Gastroesophageal sphincter (tissue), 3 donors: ENCODE measurements around the gene EHMT1.

ENCODE experiments used
- CTCF ChIP-seq, 4 experiments: fragments of 200-600 bp in 2 of 4; fragments of 450-650 bp in 2 of 4; sonication (generic) in 1 of 4; IDR thresholded peaks; one replicate each; pipeline ENCODE4 v1.5.1; 2017 to 2019; ENCODE audit warnings: antibody characterized with exemption in 4 of 4, mild to moderate bottlenecking in 2 of 4, moderate library complexity in 2 of 4
- POLR2A ChIP-seq, 2 donors: fragments of 450-650 bp; IDR thresholded peaks; one replicate each; pipeline ENCODE4 v1.6.1; 2017; ENCODE audit warnings: antibody characterized with exemption in 2 of 2, mild to moderate bottlenecking in 2 of 2, moderate library complexity in 1 of 2

GRCh38 chr9:137771580-137771979, 152.8 kb downstream of the EHMT1 start:
- no peak for TF ChIP-seq CTCF (IDR thresholded peaks at IDR 0.05)
- TF ChIP-seq POLR2A (IDR thresholded peaks at IDR 0.05) = no peak
